ENCODE data around the gene TMEFF2. TPM values are rescaled to one million over a fixed set of nuclear protein-coding genes. Genes with fewer than 3 reads are reported as not detected.

The TMEFF2 gene
- total RNA-seq, 1 donor from 2014 or later, result not detected

DNA sequence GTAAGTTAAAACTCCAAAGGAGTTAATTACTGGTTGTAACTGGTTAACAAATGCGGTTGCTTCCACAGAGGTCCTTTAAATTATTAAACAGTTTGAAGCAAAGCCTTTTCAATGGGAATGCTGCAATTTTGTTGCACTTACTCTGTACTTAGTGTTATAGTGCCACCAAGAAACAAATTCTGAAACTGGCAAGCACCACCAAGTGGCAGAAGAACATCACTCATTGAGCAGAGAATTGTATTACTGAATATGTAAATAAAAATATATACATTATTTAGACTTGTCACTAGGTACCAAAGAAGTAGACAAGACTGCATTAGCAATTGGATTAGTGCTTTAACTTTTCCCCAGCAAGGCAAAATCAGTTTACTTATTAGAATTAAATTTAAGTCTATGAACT, 2.6 kb upstream of the TMEFF2 start:
- Mint-ChIP-seq H3K4me1 (peaks cover 15% of the 10 kb centered on the region), H3K36me3 (ENCODE audit: low read depth) (no peaks in the 10 kb centered on the region), H3K9me3 (no peaks in the 10 kb centered on the region), H3K27ac (no peak overlapping the region), H3K27me3 (peaks cover 63% of the 10 kb centered on the region), H3K4me3 (no peak overlapping the region)
- no peak for DNase-seq
- intact Hi-C loops (cut with micrococcal nuclease), result no loop called here

GRCh38 chr2:192196421-192197194, 1.9 kb upstream of the TMEFF2 start:
- Mint-ChIP-seq H3K4me1 (peaks cover 15% of the 10 kb centered on the region), H3K27ac (no peak overlapping the region), H3K9me3 (no peaks in the 10 kb centered on the region), H3K4me3 (peak overlapping the region; percentile 83), H3K27me3 (peaks cover 68% of the 10 kb centered on the region), H3K36me3 (ENCODE audit: low read depth) (no peaks in the 10 kb centered on the region)
- DNase-seq, result no peak
- intact Hi-C loops (cut with micrococcal nuclease), result no loop called here

- Mint-ChIP-seq H3K4me1 (peaks cover 15% of the 10 kb centered on the region), H3K27me3 (peaks cover 72% of the 10 kb centered on the region), H3K27ac (no peak overlapping the region), H3K4me3 (peak overlapping the region; percentile 83), H3K9me3 (no peaks in the 10 kb centered on the region), H3K36me3 (ENCODE audit: low read depth) (no peaks in the 10 kb centered on the region)
- intact Hi-C loops (cut with micrococcal nuclease), result no loop called here
- peak; percentile 60 for DNase-seq
Measured at GRCh38 chr2:192195548-192196418, 1.1 kb upstream of the TMEFF2 start.

GRCh38 chr2:192194265-192194865, 368 bp downstream of the TMEFF2 start:
- Mint-ChIP-seq H3K9me3 (no peaks in the 10 kb centered on the region), H3K27me3 (peaks cover 70% of the 10 kb centered on the region), H3K4me1 (peaks cover 15% of the 10 kb centered on the region), H3K27ac (no peak overlapping the region), H3K36me3 (ENCODE audit: low read depth) (no peaks in the 10 kb centered on the region), H3K4me3 (peak overlapping the region; percentile 83)
- peak; percentile 69 for DNase-seq
- intact Hi-C loops (cut with micrococcal nuclease), result no loop called here

DNA sequence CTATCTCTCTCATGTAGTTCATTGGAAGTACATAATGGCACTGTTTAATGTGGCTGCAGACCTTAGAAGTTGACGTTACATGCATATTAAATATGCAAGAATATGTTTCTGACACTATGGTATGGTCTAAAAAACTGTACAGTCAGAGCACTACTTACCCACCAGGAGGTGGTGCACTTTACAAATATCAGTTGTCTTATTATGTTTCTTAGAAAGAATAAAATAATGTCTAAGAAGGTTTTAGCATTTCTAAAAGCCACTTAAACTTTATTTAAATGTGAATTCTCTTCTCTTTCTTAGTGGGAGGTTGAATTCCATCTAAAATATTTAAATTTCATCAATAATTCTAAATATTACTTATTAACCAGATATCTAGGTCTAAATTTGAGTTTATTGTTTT, 4.3 kb downstream of the TMEFF2 start:
- no peak for DNase-seq
- Mint-ChIP-seq H3K27me3 (peaks cover 58% of the 10 kb centered on the region), H3K9me3 (no peaks in the 10 kb centered on the region), H3K36me3 (ENCODE audit: low read depth) (no peaks in the 10 kb centered on the region), H3K27ac (no peak overlapping the region), H3K4me3 (no peak overlapping the region), H3K4me1 (peaks cover 5% of the 10 kb centered on the region)
- intact Hi-C loops (cut with micrococcal nuclease), result no loop called here

GRCh38 chr2:192186806-192187205, 7.9 kb downstream of the TMEFF2 start:
- Mint-ChIP-seq H3K27me3 (peaks cover 28% of the 10 kb centered on the region), H3K27ac (no peak overlapping the region), H3K9me3 (no peaks in the 10 kb centered on the region), H3K36me3 (ENCODE audit: low read depth) (no peaks in the 10 kb centered on the region), H3K4me1 (no peaks in the 10 kb centered on the region), H3K4me3 (no peak overlapping the region)
- intact Hi-C loops (cut with micrococcal nuclease), result no loop called here
- no peak for DNase-seq

GRCh38 chr2:192184349-192184748, 10.4 kb downstream of the TMEFF2 start:
- H3K9me3 Mint-ChIP-seq, result no peaks in the 10 kb centered on the region
- no peaks in the 10 kb centered on the region for H3K36me3 Mint-ChIP-seq (ENCODE audit: low read depth)

GRCh38 chr2:192183296-192183695, 11.4 kb downstream of the TMEFF2 start:
- Mint-ChIP-seq H3K4me3 (no peak overlapping the region), H3K36me3 (ENCODE audit: low read depth) (no peaks in the 10 kb centered on the region), H3K27ac (no peak overlapping the region), H3K4me1 (no peaks in the 10 kb centered on the region), H3K27me3 (peaks cover 26% of the 10 kb centered on the region), H3K9me3 (no peaks in the 10 kb centered on the region)
- intact Hi-C loops (cut with micrococcal nuclease), result no loop called here
- no peak for DNase-seq

More at GRCh38 chr2:192184349-192184748, 10.4 kb downstream of the TMEFF2 start:
- intact Hi-C loops (cut with micrococcal nuclease), result no loop called here
- Mint-ChIP-seq H3K27ac (no peak overlapping the region), H3K27me3 (peaks cover 22% of the 10 kb centered on the region), H3K4me3 (no peak overlapping the region), H3K4me1 (no peaks in the 10 kb centered on the region)
- no peak for DNase-seq

DNA sequence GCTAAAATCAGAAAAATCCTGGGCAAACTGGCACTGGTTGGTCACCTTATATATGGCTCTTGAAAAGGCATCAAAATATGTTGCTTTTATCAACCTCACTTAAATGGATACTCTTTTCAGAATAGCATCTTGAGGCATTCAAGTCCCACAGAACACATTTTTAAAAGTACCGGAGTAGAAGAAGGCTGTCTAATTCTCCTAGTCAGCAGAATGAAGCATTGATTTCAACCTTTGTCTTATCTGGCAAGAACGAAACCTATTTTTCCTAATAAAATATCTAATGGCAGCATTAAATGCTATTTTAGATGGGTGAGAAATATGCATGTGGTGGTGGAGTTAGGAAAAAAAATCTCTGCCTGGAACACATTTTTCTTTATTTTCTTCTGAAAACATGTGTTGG, 27.8 kb downstream of the TMEFF2 start:
- no peaks in the 10 kb centered on the region for H3K36me3 Mint-ChIP-seq (ENCODE audit: low read depth)
- H3K27ac Mint-ChIP-seq, result no peak overlapping the region
- peaks cover 31% of the 10 kb centered on the region for H3K27me3 Mint-ChIP-seq
- H3K4me1 Mint-ChIP-seq, result no peaks in the 10 kb centered on the region
- H3K4me3 Mint-ChIP-seq, result no peak overlapping the region
- intact Hi-C loops (cut with micrococcal nuclease), result no loop called here
- no peaks in the 10 kb centered on the region for H3K9me3 Mint-ChIP-seq
- no peak for DNase-seq

GRCh38 chr2:192165842-192166241, 28.9 kb downstream of the TMEFF2 start:
- DNase-seq, result no peak
- Mint-ChIP-seq H3K27me3 (peaks cover 23% of the 10 kb centered on the region), H3K36me3 (ENCODE audit: low read depth) (no peaks in the 10 kb centered on the region), H3K27ac (no peak overlapping the region), H3K4me3 (no peak overlapping the region), H3K9me3 (no peaks in the 10 kb centered on the region), H3K4me1 (peaks cover 5% of the 10 kb centered on the region)
- intact Hi-C loops (cut with micrococcal nuclease), result no loop called here

DNA sequence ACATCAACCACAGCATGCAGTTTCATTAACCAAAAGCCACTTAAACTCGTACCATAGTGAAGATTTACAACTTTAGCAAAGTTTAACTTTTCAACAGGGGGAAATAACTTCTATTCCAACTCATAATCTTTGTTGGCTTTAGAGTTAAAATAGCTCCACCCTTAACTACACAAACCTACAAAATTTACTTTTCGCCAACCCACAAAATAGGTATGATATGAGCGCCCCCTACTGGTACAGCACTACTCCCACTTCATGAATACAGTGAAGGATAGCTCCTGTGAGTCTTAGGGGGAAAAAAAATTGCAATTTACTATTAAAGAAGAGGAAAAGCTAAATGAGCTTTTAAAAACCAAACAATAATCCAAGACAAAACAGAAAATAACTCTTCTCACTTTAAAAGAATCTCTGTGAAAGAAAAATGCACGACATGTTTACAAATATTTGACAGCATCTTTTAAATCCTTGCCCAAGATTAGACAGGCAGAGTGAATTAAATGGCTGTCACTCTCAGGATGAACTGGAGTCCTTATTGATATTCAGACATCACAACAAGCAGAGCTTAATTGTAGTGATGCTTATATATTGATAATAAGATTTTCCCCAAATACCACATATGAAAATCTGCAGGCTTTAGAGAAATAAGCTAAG, 32.2 kb downstream of the TMEFF2 start:
- Mint-ChIP-seq H3K4me3 (no peak overlapping the region), H3K27me3 (peaks cover 21% of the 10 kb centered on the region), H3K36me3 (ENCODE audit: low read depth) (no peaks in the 10 kb centered on the region), H3K4me1 (peaks cover 5% of the 10 kb centered on the region), H3K9me3 (no peaks in the 10 kb centered on the region), H3K27ac (no peak overlapping the region)
- intact Hi-C loops (cut with micrococcal nuclease), result loop anchor here (1.0 to 5.0 kb wide), 4 partner anchors 350 to 997 kb away; no protein-coding TSS in a partner anchor
- DNase-seq, result peak; percentile 90

- intact Hi-C loops (cut with micrococcal nuclease), result loop anchor here (1.0 to 5.0 kb wide), 4 partner anchors 349 to 996 kb away; no protein-coding TSS in a partner anchor
- Mint-ChIP-seq H3K36me3 (ENCODE audit: low read depth) (no peaks in the 10 kb centered on the region), H3K4me3 (no peak overlapping the region), H3K27ac (no peak overlapping the region), H3K9me3 (no peaks in the 10 kb centered on the region), H3K4me1 (peaks cover 5% of the 10 kb centered on the region), H3K27me3 (peaks cover 16% of the 10 kb centered on the region)
- no peak for DNase-seq
Measured at GRCh38 chr2:192161656-192162290, 33.0 kb downstream of the TMEFF2 start.

DNA sequence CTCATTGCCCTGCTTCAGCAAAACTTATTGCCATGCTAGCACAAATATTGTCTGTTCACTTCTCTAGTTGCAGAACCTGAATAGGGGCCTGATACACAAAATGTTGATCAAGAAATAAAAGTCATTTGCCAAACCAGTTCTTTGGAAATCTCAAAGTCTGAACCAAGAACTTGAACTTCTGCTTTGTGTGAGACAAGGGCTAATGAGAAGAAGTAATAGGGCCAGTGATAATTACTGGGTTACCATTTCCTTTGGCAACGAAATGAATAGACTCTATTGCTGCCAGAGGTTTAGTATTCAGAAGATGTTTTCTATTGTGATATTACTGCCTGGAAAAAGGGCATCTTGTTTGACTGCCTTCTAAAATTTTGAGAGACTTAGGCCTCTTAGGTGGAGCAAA, 35.0 kb downstream of the TMEFF2 start:
- Mint-ChIP-seq H3K9me3 (no peaks in the 10 kb centered on the region), H3K36me3 (ENCODE audit: low read depth) (no peaks in the 10 kb centered on the region), H3K4me3 (no peak overlapping the region), H3K27ac (no peak overlapping the region), H3K4me1 (peaks cover 5% of the 10 kb centered on the region), H3K27me3 (peaks cover 11% of the 10 kb centered on the region)
- intact Hi-C loops (cut with micrococcal nuclease), result loop anchor here (5.0 kb wide), 1 partner anchor 467 kb away; no protein-coding TSS in a partner anchor
- DNase-seq, result no peak
